AG09309 (cell line): ENCODE results near the gene TANC1.
A peak's percentile ranks its signal among the peaks of the same experiment; 100 is the strongest.

Source experiments
- DNase-seq: peaks from one replicate; pipeline ENCODE4 v3.0.0-alpha.2; 2010; ENCODE audit warnings: low read depth
- H3K4me3 ChIP-seq: 2 replicates; pipeline ENCODE4 v1.5.1; 2011; ENCODE audit warnings: mild to moderate bottlenecking, low read depth, low read length, moderate library complexity; ENCODE audit not compliant: control insufficient read depth
- CTCF ChIP-seq: IDR thresholded peaks from 2 replicates; pipeline ENCODE4 v1.5.1; 2011; ENCODE audit warnings: mild to moderate bottlenecking, low read depth, low read length, inconsistent platforms; ENCODE audit not compliant: insufficient read depth, control insufficient read depth; ENCODE audit errors: missing control alignments

Gene TANC1

GRCh38 chr2:159246325-159246988, 278.0 kb downstream of the TANC1 start:
- TF ChIP-seq CTCF: no peak
- no peak overlapping the region for H3K4me3 ChIP-seq
- DNase-seq: no peak

- no peak for TF ChIP-seq CTCF
- no peak overlapping the region for H3K4me3 ChIP-seq
- peak; percentile 79 for DNase-seq
Observed at GRCh38 chr2:159249990-159250715, 281.7 kb downstream of the TANC1 start.

- no peak overlapping the region for H3K4me3 ChIP-seq
- no peak for TF ChIP-seq CTCF
- no peak for DNase-seq
Observed at GRCh38 chr2:159251296-159252173, 283.1 kb downstream of the TANC1 start.

GRCh38 chr2:159252905-159253304, 284.5 kb downstream of the TANC1 start:
- no peak for TF ChIP-seq CTCF
- H3K4me3 ChIP-seq: no peak overlapping the region
- no peak for DNase-seq

GRCh38 chr2:159256159-159256558, 287.7 kb downstream of the TANC1 start:
- peak; percentile 14 for DNase-seq

GRCh38 chr2:159262226-159262625, 293.8 kb downstream of the TANC1 start:
- no peak for TF ChIP-seq CTCF
- no peak overlapping the region for H3K4me3 ChIP-seq
- DNase-seq: no peak

More at GRCh38 chr2:159256159-159256558, 287.7 kb downstream of the TANC1 start:
- no peak for TF ChIP-seq CTCF
- H3K4me3 ChIP-seq: no peak overlapping the region
